NCI-H345 (cell line): ENCODE measurements around the gene DBX2.
"Not testable (repeated sequence)": the region's sequence is repeated elsewhere in the genome, so short reads cannot be mapped to it uniquely, and the experiment has no call there.

Experiments
- DNase-seq: peaks from one replicate; lab custom pipeline; 2025; lab: John Stamatoyannopoulos, UW

Gene DBX2

DNA sequence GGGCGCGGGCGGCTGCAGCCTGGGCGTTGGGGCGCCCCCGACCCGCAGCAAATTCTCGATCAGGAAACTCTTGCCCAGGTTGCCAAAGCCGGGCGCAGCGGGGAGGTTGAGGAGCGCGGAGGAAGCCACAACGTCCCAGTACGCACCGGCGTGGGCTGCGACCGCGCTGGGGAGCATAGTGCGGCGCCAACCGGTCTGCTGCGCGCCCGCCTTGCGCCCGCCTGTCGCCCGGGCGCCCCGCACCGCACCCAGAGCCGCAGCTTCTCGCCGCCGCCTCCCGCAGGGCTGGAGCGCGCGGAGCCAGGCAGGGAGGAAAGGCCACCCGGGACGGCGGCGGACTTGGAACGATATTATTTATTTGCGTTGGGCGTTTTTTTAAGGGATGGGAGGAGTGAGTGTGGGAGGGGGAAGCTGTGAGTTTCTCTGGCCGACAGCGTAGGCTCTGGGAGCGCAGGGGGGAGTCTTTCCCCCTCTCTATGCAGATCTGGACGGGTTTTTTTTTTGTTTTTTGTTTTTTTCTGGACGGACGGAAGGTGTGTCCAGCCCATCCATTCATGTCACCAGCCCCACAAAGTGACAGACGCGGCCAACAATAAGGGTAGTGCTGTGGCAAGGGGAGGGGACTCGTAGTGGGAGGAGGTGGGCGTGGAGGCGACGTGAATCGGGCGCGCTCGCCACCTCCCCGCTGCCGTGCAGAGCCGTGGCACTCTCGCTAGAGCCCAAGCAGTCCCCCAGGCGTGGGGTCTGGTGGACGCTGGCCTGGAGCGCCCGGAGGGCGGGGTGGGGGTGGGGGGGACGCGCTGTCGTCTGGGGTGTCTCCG is at the start of gene DBX2:
TSS of gene DBX2 (minus strand) at position 349 of the 821 bp plus-strand sequence. CDS start at position 177, 172 bp downstream.
- no peak for DNase-seq

- no peak for DNase-seq
Measured at GRCh38 chr12:45098766-45099165, 47.9 kb upstream of the DBX2 start.

DNA sequence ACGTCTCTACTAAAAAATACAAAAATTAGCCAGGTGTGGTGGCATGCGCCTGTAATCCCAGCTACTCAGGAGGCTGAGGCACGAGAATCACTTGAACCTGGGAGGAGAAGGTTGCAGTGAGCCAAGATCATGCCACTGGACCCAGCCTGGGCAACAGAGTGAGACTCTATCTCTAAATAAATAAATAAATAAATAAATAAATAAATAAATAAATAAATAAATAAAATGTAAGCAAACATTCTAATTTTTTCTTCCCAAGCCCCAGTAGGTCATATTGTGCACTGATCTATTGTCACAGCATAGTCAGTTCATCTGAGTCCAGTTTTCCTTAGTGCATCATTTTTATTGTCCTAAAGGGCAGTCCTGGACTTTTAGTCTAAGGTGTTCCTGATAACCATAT is 44.5 kb upstream of the DBX2 start:
- not testable (repeated sequence) for DNase-seq

DNA sequence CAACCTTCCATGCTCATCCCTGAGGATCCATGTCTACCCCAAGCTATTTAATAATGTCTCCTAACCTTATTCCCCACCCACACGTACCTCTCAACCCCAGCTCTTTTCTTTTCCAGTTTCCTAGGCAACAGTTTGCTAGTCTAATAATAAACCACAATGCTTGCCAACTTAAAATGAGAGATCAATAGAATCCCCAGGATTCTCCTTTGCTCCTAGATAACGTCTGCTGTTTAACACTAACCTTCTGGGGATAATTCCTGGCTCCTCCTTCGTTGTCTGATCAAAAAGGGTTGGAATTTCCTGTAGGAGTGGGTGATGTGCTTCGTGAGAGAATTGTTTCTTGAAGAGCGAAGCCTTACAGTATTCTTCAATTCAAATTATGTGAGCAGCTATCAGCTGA is 42.2 kb upstream of the DBX2 start:
- no peak for DNase-seq

- DNase-seq: no peak
Measured at GRCh38 chr12:45089411-45090075, 38.6 kb upstream of the DBX2 start.

DNA sequence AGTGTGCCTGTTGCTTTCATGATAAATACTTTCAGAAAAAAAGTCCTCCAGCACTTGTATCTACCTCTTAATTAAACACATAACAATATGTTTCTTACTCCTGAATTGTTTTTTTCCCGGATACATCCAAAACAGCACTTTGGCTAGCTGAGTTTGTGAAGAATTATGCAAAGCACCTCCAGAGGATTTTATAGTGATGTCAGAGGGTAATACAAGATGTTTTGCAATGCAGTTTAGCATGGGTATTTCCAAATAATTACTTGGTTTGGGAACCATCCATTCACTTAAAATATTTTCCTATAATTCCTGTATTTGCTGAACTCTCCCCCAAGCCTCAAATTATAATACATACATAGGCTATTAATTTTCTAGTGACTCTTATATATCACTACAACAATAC is 37.7 kb upstream of the DBX2 start:
- DNase-seq: no peak

DNA sequence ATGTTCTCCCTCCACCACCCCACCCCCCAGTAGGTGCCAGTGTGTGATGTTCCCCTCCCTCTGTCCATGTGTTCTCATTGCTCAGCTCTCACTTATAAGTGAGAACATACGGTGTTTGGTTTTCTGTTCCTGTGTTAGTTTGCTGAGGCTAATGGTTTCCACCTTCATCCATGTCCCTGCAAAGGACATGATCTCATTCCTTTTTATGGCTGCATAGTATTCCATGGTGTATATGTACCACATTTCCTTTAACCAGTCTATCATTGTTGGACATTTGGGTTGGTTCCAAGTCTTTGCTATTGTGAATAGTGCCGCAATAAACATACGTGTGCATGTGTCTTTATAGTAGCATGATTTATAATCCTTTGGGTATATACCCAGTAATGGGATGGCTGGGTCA is 33.3 kb upstream of the DBX2 start:
- not testable (repeated sequence) for DNase-seq

DNA sequence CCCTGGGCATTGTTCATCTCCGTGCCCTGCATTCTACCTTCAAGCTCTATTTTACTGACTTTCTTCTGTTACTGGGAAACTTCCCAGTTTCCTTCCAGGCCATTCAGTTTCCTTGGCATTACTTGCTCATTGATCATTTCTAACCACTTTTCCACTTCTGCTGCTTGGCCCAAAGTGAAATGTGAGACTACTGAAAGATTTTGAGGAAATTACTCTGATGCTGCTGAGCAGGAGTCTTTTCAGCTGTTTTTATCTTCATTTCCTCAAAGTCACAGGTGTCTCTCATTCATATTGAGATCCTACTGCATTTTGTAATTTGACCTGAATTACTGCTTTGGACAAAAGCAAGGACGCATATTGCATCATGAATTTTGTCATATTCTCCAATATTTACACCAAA is 26.4 kb upstream of the DBX2 start:
- no peak for DNase-seq

DNA sequence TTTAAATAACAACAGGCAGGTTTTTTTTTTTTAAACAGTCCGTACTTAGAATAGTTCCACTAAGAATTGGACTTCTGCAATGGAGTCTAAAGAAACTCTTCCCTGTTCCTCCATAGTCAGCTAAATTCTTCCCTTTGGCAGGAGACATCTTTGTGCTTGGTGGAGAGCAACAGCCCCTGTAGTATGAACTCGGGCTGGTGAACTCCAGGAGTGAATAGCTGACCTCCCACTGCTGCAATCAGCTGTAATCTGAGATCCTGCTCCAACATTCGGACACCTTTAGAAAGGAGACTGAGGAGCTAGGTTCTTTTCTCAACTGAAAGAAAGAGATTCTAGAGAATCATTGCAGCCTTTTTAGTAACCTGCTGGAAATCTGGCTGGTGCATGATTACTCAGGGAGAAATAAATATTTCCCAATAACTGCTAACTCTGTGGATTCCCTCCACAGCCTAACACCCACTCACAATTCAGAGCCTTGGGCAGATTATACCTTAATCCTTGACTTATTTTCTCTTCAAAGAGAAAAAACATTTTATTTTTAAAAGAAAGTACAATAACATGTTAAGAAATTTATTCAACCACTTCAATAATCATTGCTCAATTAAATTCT is 25.6 kb upstream of the DBX2 start:
- no peak for DNase-seq

GRCh38 chr12:45075587-45076282 is 24.8 kb upstream of the DBX2 start:
- no peak for DNase-seq

DNA sequence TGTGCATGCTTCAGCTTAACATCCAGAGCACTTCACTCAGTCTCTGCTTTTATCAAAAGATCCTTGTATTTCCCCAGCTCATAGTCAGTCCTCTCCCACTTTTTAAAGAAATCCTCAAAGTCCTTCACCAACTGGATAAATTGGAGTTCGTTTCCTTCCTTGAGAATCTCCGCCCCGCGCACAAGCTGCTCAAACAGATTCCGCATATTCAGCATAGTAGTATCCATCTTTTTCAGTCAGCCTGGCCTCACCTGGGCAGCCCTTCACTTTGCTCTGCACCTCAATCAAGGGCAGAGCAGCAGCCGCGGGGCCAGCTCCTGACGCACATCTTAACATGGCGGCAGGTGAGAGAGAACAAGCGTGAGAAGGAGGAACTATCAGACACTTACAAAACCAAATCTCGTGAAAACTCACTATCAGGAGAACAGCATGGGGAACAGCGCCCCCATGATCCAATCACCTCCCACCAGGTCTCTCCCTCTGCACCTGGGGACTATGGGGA is 14.3 kb upstream of the DBX2 start:
- DNase-seq: no peak

GRCh38 chr12:45060976-45061375 is 10.1 kb upstream of the DBX2 start:
- no peak for DNase-seq

DNA sequence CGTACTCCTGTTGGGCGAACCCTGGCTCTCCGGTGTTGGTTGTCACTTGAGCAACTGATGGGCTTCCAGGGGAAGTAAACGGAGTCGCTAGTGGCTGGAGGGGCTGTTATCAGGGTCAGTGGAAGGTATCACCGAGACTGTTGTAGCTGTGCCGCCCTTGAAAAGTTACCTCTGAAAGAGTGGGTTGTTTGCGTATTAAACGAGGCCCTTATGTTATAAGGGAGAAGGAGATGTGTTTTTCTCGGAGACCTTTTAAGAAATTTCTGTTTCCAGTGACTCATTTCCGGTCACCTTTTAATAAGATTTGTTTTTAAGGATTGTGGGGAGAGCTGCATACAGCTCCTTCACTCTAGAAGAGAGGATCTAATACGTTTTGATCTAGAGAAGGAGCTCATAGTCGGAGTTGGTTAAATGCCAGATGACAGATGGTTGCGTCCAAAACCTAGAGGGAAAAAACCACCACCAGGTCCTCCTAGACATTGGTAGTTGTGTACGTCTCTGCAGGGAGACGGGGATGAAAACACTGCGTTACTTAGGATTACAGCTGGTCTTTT is 750 bp upstream of the DBX2 start:
- DNase-seq: no peak

DNA sequence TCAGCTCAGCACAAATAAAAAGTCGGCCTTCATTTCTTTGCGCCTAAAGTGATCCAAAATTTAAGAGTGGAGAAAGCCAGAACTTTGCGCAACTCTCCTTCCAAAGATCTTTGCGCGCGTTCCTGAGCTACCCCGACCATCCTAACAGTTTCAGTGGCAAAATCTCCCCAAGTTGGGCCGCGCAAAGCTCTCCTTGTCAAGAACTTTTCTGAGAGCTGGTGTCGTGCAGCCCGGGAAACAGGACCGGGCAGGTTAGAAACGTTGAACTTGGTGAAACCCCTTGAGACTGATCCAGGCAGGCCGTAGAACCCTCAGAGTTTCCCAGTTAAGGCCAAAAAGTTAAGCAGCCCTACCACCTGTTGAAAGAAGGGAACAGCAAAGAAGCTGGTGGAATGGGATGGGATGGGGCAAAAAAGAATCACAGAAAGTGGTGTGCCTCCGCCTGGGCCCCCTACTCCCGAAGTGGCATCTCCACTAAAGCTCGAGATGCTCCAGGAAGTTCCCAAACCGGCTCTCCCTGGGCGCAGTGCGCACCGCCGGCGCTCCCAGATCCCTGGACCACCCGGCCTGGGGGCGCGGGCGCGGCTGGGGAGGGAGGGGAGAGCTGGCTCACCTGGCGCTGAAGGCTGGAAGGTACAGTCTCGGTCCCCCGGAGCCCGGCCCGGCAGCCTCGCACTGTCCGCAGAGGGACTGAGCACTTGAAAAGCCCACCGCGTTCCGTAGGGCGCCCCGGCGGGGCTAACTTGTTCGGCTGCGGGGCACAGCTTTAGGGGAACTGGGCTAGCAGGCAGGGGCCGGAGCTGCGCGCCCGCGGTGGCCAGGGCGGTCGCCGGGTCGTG is 768 bp downstream of the DBX2 start:
- DNase-seq: no peak

DNA sequence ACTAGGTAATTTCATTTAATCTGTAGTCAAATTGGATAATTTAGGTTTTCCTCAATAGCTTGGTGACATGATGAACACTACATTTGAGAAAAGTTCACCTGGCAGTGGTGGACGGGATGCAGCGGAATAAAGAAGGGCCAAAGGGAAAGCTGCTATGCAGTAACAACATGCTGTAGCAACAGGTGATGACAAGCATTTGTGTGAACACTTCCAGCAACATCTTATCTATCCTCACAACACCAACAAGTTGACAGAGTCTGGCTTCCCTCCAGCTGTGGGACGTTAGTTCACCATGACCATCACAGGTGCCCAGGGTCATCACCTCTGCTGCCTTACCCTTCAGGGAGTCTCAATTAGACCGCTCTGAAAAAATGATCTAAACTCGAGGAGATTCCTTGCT is 8.3 kb downstream of the DBX2 start:
- no peak for DNase-seq

GRCh38 chr12:45040977-45041376 is 9.9 kb downstream of the DBX2 start:
- no peak for DNase-seq

- no peak for DNase-seq
Measured at GRCh38 chr12:45039757-45040156, 11.1 kb downstream of the DBX2 start.

GRCh38 chr12:45034861-45035265 is 16.0 kb downstream of the DBX2 start:
- no peak for DNase-seq

GRCh38 chr12:45017916-45018315 is 33.0 kb downstream of the DBX2 start:
- DNase-seq: no peak

GRCh38 chr12:45014396-45014795 is 36.5 kb downstream of the DBX2 start:
- no peak for DNase-seq

DNA sequence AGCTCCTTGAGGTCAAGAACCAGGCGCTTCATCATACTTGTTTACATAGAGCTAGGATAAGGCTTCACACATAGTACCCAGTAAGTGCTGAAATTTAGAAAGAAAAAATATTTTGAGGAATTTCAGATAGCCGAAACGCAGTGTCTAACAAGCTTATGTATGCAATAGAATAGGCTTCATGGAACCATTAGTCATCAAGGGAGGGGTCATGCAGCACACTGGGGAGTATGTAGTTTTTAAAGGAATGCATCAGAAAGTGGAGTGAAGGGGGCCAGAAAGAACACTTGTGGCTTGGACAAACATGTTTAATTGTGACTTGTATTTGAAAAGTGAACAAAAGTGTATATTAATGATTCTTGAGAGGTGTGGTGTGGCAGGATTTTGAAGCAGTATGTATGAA is 38.1 kb downstream of the DBX2 start:
- DNase-seq: no peak
